SK-N-SH treated with all-trans-retinoic acid at 6 μM for 48 hours (cell line): Measurements from ENCODE around the gene PDGFA.

ENCODE experiments used
- ARNTL ChIP-seq: fragments of 450-650 bp; formaldehyde crosslinking; IDR thresholded peaks from 2 replicates; pipeline ENCODE4 v1.5.0; 2020; ENCODE audit warnings: low read depth, mild to moderate bottlenecking, moderate library complexity, borderline replicate concordance
- ESRRG ChIP-seq: fragments of 250-450 bp; sonication (Bioruptor Pico); IDR thresholded peaks from 2 replicates; pipeline ENCODE4 v1.6.1; 2021; ENCODE audit warnings: mild to moderate bottlenecking
- RARB ChIP-seq: fragments of 250-450 bp; sonication (Bioruptor Pico); IDR thresholded peaks from 2 replicates; pipeline ENCODE4 v1.8.0; 2021; ENCODE audit warnings: mild to moderate bottlenecking, moderate library complexity
- TOX ChIP-seq: fragments of 250-450 bp; sonication (Bioruptor Pico); IDR thresholded peaks from 2 replicates; pipeline ENCODE4 v1.8.0; 2021; ENCODE audit warnings: mild to moderate bottlenecking, moderate library complexity, borderline replicate concordance
- ZNF70 ChIP-seq: fragments of 450-650 bp; formaldehyde crosslinking; IDR thresholded peaks from 2 replicates; pipeline ENCODE4 v1.5.0; 2020; ENCODE audit warnings: mild to moderate bottlenecking, moderate library complexity

DNA sequence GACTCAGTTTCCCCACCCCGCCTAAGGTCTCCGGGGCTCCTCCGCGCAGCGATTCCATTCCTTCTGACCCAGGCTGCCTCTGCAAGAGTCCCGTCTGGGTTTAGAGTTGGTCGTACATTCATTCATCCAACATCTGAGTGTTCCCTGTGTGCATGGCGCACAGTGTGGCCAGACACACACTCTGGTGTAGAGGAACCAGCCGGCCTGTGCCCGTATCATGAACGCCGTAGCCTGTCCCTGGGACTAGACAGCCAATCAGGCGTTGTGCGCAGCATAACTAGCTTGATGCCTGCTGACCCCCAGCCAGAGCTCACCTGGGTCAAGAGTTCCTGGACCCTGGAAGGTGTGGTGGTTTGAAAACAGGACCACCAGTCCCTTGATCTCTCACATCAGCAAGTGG, 20.9 kb upstream of the PDGFA start:
- TF ChIP-seq TOX (CRISPR knock-in tag) (no peak), ESRRG (CRISPR knock-in tag) (no peak), ZNF70 (no peak), ARNTL (no peak), RARB (CRISPR knock-in tag) (no peak)
